IMR-90 (cell line): ENCODE data around the gene CDKL1. TPM values are rescaled to one million over a fixed set of nuclear protein-coding genes. Genes with fewer than 3 reads are reported as not detected.
A peak's percentile ranks its signal among the peaks of the same experiment; 100 is the strongest.

Experiments
- ATAC-seq: fragments of 200-7000 bp; cut with Tn5 transposase; 2 replicates; pipeline ENCODE4 v1.9.1; 2020; ENCODE audit warnings: low read depth, mild to moderate bottlenecking, moderate library complexity
- BruUV-seq: library from RNA; stranded (reverse); fragments of 400-500 nt; replicated peaks from 2 replicates; lab custom pipeline; 2021; lab: Mats Ljungman, UMichigan
- CTCF ChIA-PET: fragments of 300-600 bp; formaldehyde crosslinking; extraction: SDS; loops from one replicate; lab custom pipeline; 2021; ENCODE audit warnings: antibody characterized with exemption; lab: Yijun Ruan, JAX
- POLR2A ChIA-PET: fragments of 300-600 bp; sonication (Branson Sonifier 250); formaldehyde crosslinking; loops from one replicate; lab custom pipeline; 2022; ENCODE audit warnings: antibody characterized with exemption; ENCODE audit not compliant: unreplicated experiment; lab: Charles Lee
- DNase-seq: peaks from one replicate; pipeline ENCODE4 v3.0.0; 2013
- H2AFZ ChIP-seq: replicated peaks from 2 replicates; pipeline ENCODE3; 2013; ENCODE audit warnings: low read length, mild to moderate bottlenecking; ENCODE audit not compliant: poor library complexity
- H2AK5ac ChIP-seq: 2 replicates; pipeline ENCODE4 v1.6.1; 2013; ENCODE audit warnings: low read depth, low read length, inconsistent platforms
- H2AK9ac ChIP-seq: replicated peaks from 2 replicates; pipeline ENCODE3; 2013; ENCODE audit warnings: mild to moderate bottlenecking, low read depth, low read length, moderate library complexity; ENCODE audit not compliant: poor library complexity
- H2BK120ac ChIP-seq: 2 replicates; pipeline ENCODE4 v1.6.1; 2013; ENCODE audit warnings: low read depth, low read length, inconsistent platforms
- H2BK15ac ChIP-seq: 3 replicates; pipeline ENCODE4 v1.6.1; 2013; ENCODE audit warnings: low read depth, low read length, inconsistent platforms
- H2BK20ac ChIP-seq: 2 replicates; pipeline ENCODE4 v1.6.1; 2013; ENCODE audit warnings: low read depth, mild to moderate bottlenecking, inconsistent platforms, low read length, moderate library complexity
- H2BK5ac ChIP-seq: 2 replicates; pipeline ENCODE4 v1.6.1; 2013; ENCODE audit warnings: mild to moderate bottlenecking, low read depth, low read length, inconsistent platforms; ENCODE audit not compliant: poor library complexity, severe bottlenecking
- H3K14ac ChIP-seq: replicated peaks from 2 replicates; pipeline ENCODE4 v1.6.1; 2013; ENCODE audit warnings: low read depth, low read length, inconsistent platforms
- H3K18ac ChIP-seq: 2 replicates; pipeline ENCODE4 v1.6.1; 2013; ENCODE audit warnings: low read depth, low read length, control low read depth
- H3K23ac ChIP-seq: 2 replicates; pipeline ENCODE4 v1.6.1; 2013; ENCODE audit warnings: low read depth, low read length, inconsistent platforms
- H3K27ac ChIP-seq: 2 replicates; pipeline ENCODE4 v1.5.1; 2013; ENCODE audit warnings: mild to moderate bottlenecking, control low read depth, low read length; ENCODE audit not compliant: insufficient read depth
- H3K27me3 ChIP-seq: 2 replicates; pipeline ENCODE4 v1.6.1; 2013; ENCODE audit warnings: low read length; ENCODE audit not compliant: control insufficient read depth, insufficient read depth
- H3K36me3 ChIP-seq: 2 replicates; pipeline ENCODE4 v1.6.1; 2013; ENCODE audit warnings: low read length, mixed read lengths; ENCODE audit not compliant: control insufficient read depth, insufficient read depth
- H3K4ac ChIP-seq: 2 replicates; pipeline ENCODE4 v1.6.1; 2013; ENCODE audit warnings: low read depth, low read length, inconsistent platforms
- H3K4me1 ChIP-seq: 2 replicates; pipeline ENCODE4 v1.6.1; 2013; ENCODE audit warnings: low read length, mixed read lengths; ENCODE audit not compliant: control insufficient read depth, insufficient read depth
- H3K4me2 ChIP-seq: 2 replicates; pipeline ENCODE4 v1.6.1; 2013; ENCODE audit warnings: low read depth, mild to moderate bottlenecking, control low read depth, low read length, moderate library complexity
- H3K4me3 ChIP-seq: 2 replicates; pipeline ENCODE4 v1.5.1; 2013; ENCODE audit warnings: low read depth, mild to moderate bottlenecking, control low read depth, low read length, moderate library complexity; ENCODE audit not compliant: insufficient read depth
- H3K56ac ChIP-seq: 2 replicates; pipeline ENCODE4 v1.6.1; 2013; ENCODE audit warnings: low read length, inconsistent platforms; ENCODE audit not compliant: insufficient read depth; ENCODE audit errors: extremely low read depth
- H3K79me1 ChIP-seq, 2 experiments: 2 replicates each; pipeline ENCODE4 v1.6.1; 2013; ENCODE audit warnings: low read length in 2 of 2, inconsistent platforms in 1 of 2, low read depth in 1 of 2
- H3K9ac ChIP-seq: 2 replicates; pipeline ENCODE4 v1.6.1; 2013; ENCODE audit warnings: low read depth, low read length, control low read depth
- H3K9me1 ChIP-seq: 2 replicates; pipeline ENCODE4 v1.6.1; 2013; ENCODE audit warnings: low read length, inconsistent platforms; ENCODE audit not compliant: insufficient read depth
- H3K9me3 ChIP-seq: 2 replicates; pipeline ENCODE4 v1.6.1; 2013; ENCODE audit warnings: low read length; ENCODE audit not compliant: control insufficient read depth, insufficient read depth
- H4K20me1 ChIP-seq: 2 replicates; pipeline ENCODE4 v1.6.1; 2013; ENCODE audit warnings: low read length, inconsistent platforms; ENCODE audit not compliant: insufficient read depth
- H4K5ac ChIP-seq: 2 replicates; pipeline ENCODE4 v1.6.1; 2013; ENCODE audit warnings: mild to moderate bottlenecking, low read depth, low read length, control low read depth
- H4K8ac ChIP-seq, 2 experiments: 2 replicates each; pipeline ENCODE4 v1.6.1; 2013; ENCODE audit warnings: low read depth in 2 of 2, low read length in 2 of 2, control low read depth in 1 of 2, inconsistent platforms in 1 of 2
- H4K91ac ChIP-seq: 2 replicates; pipeline ENCODE4 v1.6.1; 2013; ENCODE audit warnings: low read depth, low read length, inconsistent platforms; ENCODE audit not compliant: insufficient read depth
- CEBPB ChIP-seq: IDR thresholded peaks from 2 replicates; pipeline ENCODE4 v1.6.1; 2012; ENCODE audit warnings: low read depth, low read length, improper control_type of control experiment
- MXI1 ChIP-seq: IDR thresholded peaks from 2 replicates; pipeline ENCODE4 v1.6.1; 2012; ENCODE audit warnings: low read depth, mild to moderate bottlenecking, low read length, moderate library complexity, borderline replicate concordance
- SMC3 ChIP-seq: fragments of 150-350 bp; IDR thresholded peaks from 2 replicates; pipeline ENCODE4 v1.6.1; 2016; ENCODE audit warnings: low read depth, mild to moderate bottlenecking, antibody characterized with exemption, low read length, moderate library complexity
- WGBS, 2 experiments: methylation state at CpG; one replicate each; pipeline versions ENCODE4 v1.1.5 to v1.1.7; 2013; ENCODE audit warnings: missing lambda C conversion rate in 2 of 2; ENCODE audit not compliant: insufficient read length in 1 of 2; ENCODE audit errors: extremely low coverage in 2 of 2; 5-methylcytosine and 5-hydroxymethylcytosine counted together
- dilution Hi-C: fragments of 300-500 bp; cut with HindIII; formaldehyde crosslinking; loops from one replicate; pipeline ENCODE4 v1.14.3; 2018; ENCODE audit warnings: low sequenced_read_pairs; ENCODE audit not compliant: unreplicated experiment
- in situ Hi-C: fragments of 300-500 bp; cut with MboI; formaldehyde crosslinking; loops from 3 replicates; pipeline ENCODE4 v1.14.3; 2019; ENCODE audit warnings: low sequenced_read_pairs, inconsistent platforms, mixed read lengths
- intact Hi-C: fragments of 100-400 bp; cut with micrococcal nuclease; formaldehyde crosslinking; loops from 2 replicates; pipeline ENCODE4 v1.10.0; 2022
- polyA plus RNA-seq, 3 experiments: library from polyadenylated mRNA; depleted of rRNA; stranded (reverse); fragments of >200 nt; gene quantifications; 2 replicates each; pipeline ENCODE4 v1.2.3, GENCODE V29; 2012; ENCODE audit warnings: low replicate concordance in 1 of 3
- total RNA-seq: library from RNA; depleted of rRNA; stranded (reverse); fragments of >200 nt; gene quantifications from 2 replicates; pipeline ENCODE4 v1.2.3, GENCODE V29; 2012

The CDKL1 gene
- total and polyA plus RNA-seq, 2 of the 4 experiments (the other 2 are of a cell fraction): 1.9 to 3.8 TPM

GRCh38 chr14:50345846-50346422 is 50.7 kb downstream of the CDKL1 start:
- H3K4me3 ChIP-seq: no peak overlapping the region
- peak overlapping the region; percentile 57 for H2AK9ac ChIP-seq
- H3K27ac ChIP-seq: peak overlapping the region; percentile 77; the same call in 1 of the 2 replicates
- peak overlapping the region; percentile 32 to 92; a peak in 3 of 4 replicates for H4K8ac ChIP-seq
- peak overlapping the region; percentile 97 for H3K4ac ChIP-seq
- peak overlapping the region; percentile 95 for H4K91ac ChIP-seq
- in situ Hi-C loops (no loop called here), dilution Hi-C loops (no loop called here), intact Hi-C loops (loop anchor here (2.0 kb wide), 1 partner anchor 51 kb away; the partner anchor contains the start of gene CDKL1)
- H3K9me1 ChIP-seq: peaks cover 13% of the 10 kb centered on the region
- BruUV-seq: no TSS peak
- peak overlapping the region; percentile 35 for H2BK5ac ChIP-seq
- CTCF ChIA-PET: interaction anchor here (0.5 to 1.8 kb wide), 2 partner anchors 13 to 57 kb away, joined by 3 to 4 read pairs; no protein-coding TSS in a partner anchor
- peak overlapping the region; percentile 18; the same call in 1 of the 2 replicates for H3K9ac ChIP-seq
- H3K14ac ChIP-seq: peak overlapping the region; percentile 93
- peak overlapping the region; percentile 70; the same call in 1 of the 2 replicates for H3K56ac ChIP-seq
- H4K5ac ChIP-seq: peak overlapping the region; percentile 88
- peak overlapping the region; percentile 69; the same call in 1 of the 2 replicates for H2AK5ac ChIP-seq
- DNase-seq (no peak), ATAC-seq (no peak)
- peak overlapping the region; percentile 66 for H2AFZ ChIP-seq
- H3K4me1 ChIP-seq: peaks cover 25% of the 10 kb centered on the region
- WGBS, 2 experiments: 10% methylated on average over 2 of the region's 6 CpGs; no CpG with 5 or more reads in 1 of the 2 experiments
- peak overlapping the region; percentile 64; the same call in 2 of the 3 replicates for H2BK15ac ChIP-seq
- peak overlapping the region; percentile 85 for H3K18ac ChIP-seq
- peak overlapping the region; percentile 97 for H3K23ac ChIP-seq
- H4K20me1 ChIP-seq: no peaks in the 10 kb centered on the region
- no peaks in the 10 kb centered on the region for H3K36me3 ChIP-seq
- no peak for TF ChIP-seq MXI1
- no peak for TF ChIP-seq SMC3
- no peak for TF ChIP-seq CEBPB
- peaks cover 0 to 20% of the 10 kb centered on the region in 2 experiments; a peak in 1 of 4 replicates for H3K79me1 ChIP-seq
- H3K27me3 ChIP-seq: no peaks in the 10 kb centered on the region
- peak overlapping the region; percentile 97 for H2BK120ac ChIP-seq
- H3K4me2 ChIP-seq: no peak overlapping the region
- H2BK20ac ChIP-seq: peak overlapping the region; percentile 97
- POLR2A ChIA-PET: no interaction called here
- no peaks in the 10 kb centered on the region for H3K9me3 ChIP-seq
